Activated CD4-positive, alpha-beta T cell treated with anti-CD3 and anti-CD28 coated beads for 36 hours (primary cell): ENCODE data around the gene SLC26A8. TPM values are rescaled to one million over a fixed set of nuclear protein-coding genes. Genes with fewer than 3 reads are reported as not detected.
"Not testable (repeated sequence)": the region's sequence is repeated elsewhere in the genome, so short reads cannot be mapped to it uniquely, and the experiment has no call there.

Experiments used
- ATAC-seq: fragments of 200-7000 bp; cut with Tn5 transposase; one replicate; pipeline ENCODE4 v1.10.0; 2021; ENCODE audit warnings: mild to moderate bottlenecking, moderate library complexity
- CTCF ChIA-PET: fragments of 350-600 bp; sonication (Branson Sonifier 250); formaldehyde crosslinking; loops from one replicate; lab custom pipeline; 2021; ENCODE audit warnings: antibody characterized with exemption; lab: Charles Lee
- POLR2A ChIA-PET: fragments of 350-600 bp; sonication (Branson Sonifier 250); formaldehyde crosslinking; loops from one replicate; lab custom pipeline; 2021; ENCODE audit warnings: antibody characterized with exemption, inconsistent platforms; lab: Charles Lee
- DNase-seq: peaks from one replicate; pipeline ENCODE4 v3.0.0-alpha.2; 2020
- H3K27ac Mint-ChIP-seq: one replicate; pipeline ENCODE4 v1.8.0; 2021; ENCODE audit warnings: mixed read lengths
- H3K27me3 Mint-ChIP-seq: one replicate; pipeline ENCODE4 v1.8.0; 2021; ENCODE audit warnings: mixed read lengths
- H3K36me3 Mint-ChIP-seq: one replicate; pipeline ENCODE4 v1.8.0; 2021; ENCODE audit warnings: low read depth, mixed read lengths
- H3K4me1 Mint-ChIP-seq: one replicate; pipeline ENCODE4 v1.8.0; 2021; ENCODE audit warnings: mixed read lengths
- H3K4me3 Mint-ChIP-seq: one replicate; pipeline ENCODE4 v1.8.0; 2021; ENCODE audit warnings: mild to moderate bottlenecking, moderate library complexity, mixed read lengths
- H3K9me3 Mint-ChIP-seq: one replicate; pipeline ENCODE4 v1.8.0; 2021; ENCODE audit warnings: low read depth, mixed read lengths
- intact Hi-C, 2 experiments: fragments of 100-400 bp; cut with DNase I in 1 of 2; cut with micrococcal nuclease in 1 of 2; formaldehyde crosslinking; loops; one replicate each; pipeline versions ENCODE4 v1.14.2 to v1.15.1; 2022 to 2024; cut with DNase I, micrococcal nuclease
- total RNA-seq, 2 experiments: library from RNA; stranded (reverse); gene quantifications; one replicate each; pipeline ENCODE4 v1.2.3, GENCODE V29; 2021

Gene SLC26A8
- total RNA-seq, 2 experiments from 2014 or later: not detected

GRCh38 chr6:35911871-35912653, 112.4 kb downstream of the SLC26A8 start:
- no peak for DNase-seq
- ChIA-PET CTCF (interaction anchor here (0.6 to 1.3 kb wide), 3 partner anchors 8 to 29 kb away, joined by 3 read pairs; no protein-coding TSS in a partner anchor), POLR2A (interaction anchor here (0.6 to 0.8 kb wide), 4 partner anchors 9 to 570 kb away, joined by 3 to 7 read pairs (median 4); partner anchors contain the start of gene SRPK1)
- peaks cover 2% of the 10 kb centered on the region for H3K4me1 Mint-ChIP-seq
- H3K27ac Mint-ChIP-seq: no peak overlapping the region
- H3K9me3 Mint-ChIP-seq: peaks cover 23% of the 10 kb centered on the region
- intact Hi-C loops: no loop called here
- no peak overlapping the region for H3K4me3 Mint-ChIP-seq
- no peaks in the 10 kb centered on the region for H3K27me3 Mint-ChIP-seq
- ATAC-seq: no peak
- peaks cover 66% of the 10 kb centered on the region for H3K36me3 Mint-ChIP-seq

- ATAC-seq, H3K27me3 Mint-ChIP-seq, CTCF ChIA-PET, H3K4me3 Mint-ChIP-seq, DNase-seq, H3K27ac Mint-ChIP-seq, intact Hi-C loops: not testable (repeated sequence)
- peaks cover 12% of the 10 kb centered on the region for H3K4me1 Mint-ChIP-seq
- H3K36me3 Mint-ChIP-seq: peaks cover 70% of the 10 kb centered on the region
- POLR2A ChIA-PET: interaction anchor here (1.2 kb wide), 1 partner anchor 7 kb away, joined by 3 read pairs; no protein-coding TSS in a partner anchor
- H3K9me3 Mint-ChIP-seq: peaks cover 23% of the 10 kb centered on the region
Measured at GRCh38 chr6:35909571-35909970, 114.9 kb downstream of the SLC26A8 start.

DNA sequence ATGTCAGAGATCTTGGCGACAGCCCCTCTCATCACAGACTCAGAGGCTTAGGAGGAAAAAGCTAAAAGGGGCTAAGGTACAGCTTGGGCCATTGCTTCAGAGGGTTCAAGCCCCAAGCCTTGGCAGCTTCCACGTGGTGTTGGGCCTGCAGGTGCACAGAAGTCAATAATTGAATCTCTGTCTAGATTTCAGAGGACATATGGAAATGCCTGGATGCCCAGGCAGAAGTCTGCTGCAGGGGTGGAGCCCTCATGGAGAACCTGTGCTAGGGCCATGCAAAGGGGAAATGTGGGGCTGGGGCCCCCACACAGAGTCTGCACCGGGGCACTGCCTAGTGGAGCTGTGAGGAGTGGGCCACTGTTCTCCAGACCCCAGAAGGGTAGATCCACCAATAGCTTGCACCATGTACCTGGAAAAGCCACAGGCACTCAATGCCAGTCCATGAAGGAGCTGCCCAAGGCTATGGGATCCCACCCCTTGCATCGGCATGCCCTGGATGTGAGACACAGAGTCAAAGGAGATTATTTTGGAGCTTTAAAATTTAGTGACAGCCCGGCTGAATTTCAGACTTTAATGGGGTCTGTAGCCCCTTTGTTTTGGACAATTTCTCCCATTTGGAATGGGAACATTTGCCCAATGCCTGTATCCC, 115.6 kb downstream of the SLC26A8 start:
- peak; percentile 13 for DNase-seq
- ATAC-seq, intact Hi-C loops, H3K4me3 Mint-ChIP-seq, CTCF ChIA-PET, H3K27ac Mint-ChIP-seq, H3K27me3 Mint-ChIP-seq: not testable (repeated sequence)
- Mint-ChIP-seq H3K36me3 (peaks cover 68% of the 10 kb centered on the region), H3K4me1 (peaks cover 12% of the 10 kb centered on the region), H3K9me3 (peaks cover 23% of the 10 kb centered on the region)
- POLR2A ChIA-PET: interaction anchor here (1.2 kb wide), 1 partner anchor 8 kb away, joined by 3 read pairs; no protein-coding TSS in a partner anchor

DNA sequence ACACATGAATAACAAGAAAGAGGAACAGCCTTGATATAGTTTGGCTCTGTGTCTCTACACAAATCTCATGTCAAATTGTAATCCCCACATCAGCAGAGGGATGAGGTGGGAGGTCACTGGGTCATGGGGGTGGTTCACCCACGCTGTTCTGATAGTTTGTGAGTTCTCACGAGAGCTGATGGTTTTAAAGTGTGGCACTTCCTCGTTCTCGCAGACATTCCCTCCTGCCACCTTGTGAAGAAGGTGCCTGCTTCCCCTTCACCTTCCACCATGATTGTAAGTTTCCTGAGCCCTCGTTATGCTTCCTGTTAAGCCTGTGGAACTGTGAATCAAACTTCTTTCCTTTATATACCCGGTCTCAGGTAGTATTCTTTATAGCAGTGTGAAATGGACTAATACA, 116.7 kb downstream of the SLC26A8 start:
- ChIA-PET POLR2A (interaction anchor here (0.6 kb wide), 1 partner anchor 222 kb away, joined by 4 read pairs; no protein-coding TSS in a partner anchor), CTCF (no interaction called here)
- no peak overlapping the region for H3K27ac Mint-ChIP-seq
- H3K9me3 Mint-ChIP-seq: peaks cover 23% of the 10 kb centered on the region
- intact Hi-C loops: no loop called here
- ATAC-seq: no peak
- H3K4me3 Mint-ChIP-seq: no peak overlapping the region
- peaks cover 60% of the 10 kb centered on the region for H3K36me3 Mint-ChIP-seq
- H3K27me3 Mint-ChIP-seq: no peaks in the 10 kb centered on the region
- peaks cover 12% of the 10 kb centered on the region for H3K4me1 Mint-ChIP-seq
- no peak for DNase-seq

- no peaks in the 10 kb centered on the region for H3K27me3 Mint-ChIP-seq
- no peak overlapping the region for H3K4me3 Mint-ChIP-seq
- peaks cover 23% of the 10 kb centered on the region for H3K9me3 Mint-ChIP-seq
- H3K4me1 Mint-ChIP-seq: peaks cover 12% of the 10 kb centered on the region
- ChIA-PET POLR2A (no interaction called here), CTCF (no interaction called here)
- peaks cover 50% of the 10 kb centered on the region for H3K36me3 Mint-ChIP-seq
- ATAC-seq (no peak), DNase-seq (no peak)
- no peak overlapping the region for H3K27ac Mint-ChIP-seq
- intact Hi-C loops: no loop called here
Measured at GRCh38 chr6:35906499-35906846, 118.0 kb downstream of the SLC26A8 start.

DNA sequence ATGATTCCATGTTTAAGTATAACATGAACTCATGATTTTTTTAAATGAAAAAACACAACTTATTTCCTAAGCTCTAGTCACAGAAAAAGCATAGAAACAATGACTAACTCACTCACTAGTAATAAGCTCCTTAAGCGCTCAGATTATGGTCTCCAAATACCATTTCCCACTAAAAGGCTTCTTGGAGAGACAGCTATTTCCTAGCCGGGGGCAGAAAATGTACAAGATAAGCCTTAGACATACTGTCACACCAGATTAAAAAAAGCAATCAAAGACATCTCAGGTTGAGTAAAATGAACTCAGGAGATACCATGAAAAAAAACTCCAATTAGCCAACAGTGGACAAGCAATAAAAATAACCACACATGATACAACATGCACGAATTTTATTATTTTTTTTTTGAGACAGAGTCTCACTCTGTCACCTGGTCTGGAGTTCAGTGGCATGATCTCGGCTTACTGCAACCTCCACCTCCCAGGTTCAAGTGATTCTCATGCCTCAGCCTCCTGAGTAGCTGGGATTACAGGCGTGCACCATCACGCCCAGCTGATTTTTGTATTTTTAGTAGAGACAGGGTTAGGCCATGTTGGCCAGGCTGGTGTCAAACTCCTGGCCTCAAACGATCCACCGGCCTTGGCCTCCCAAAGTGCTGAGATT, 118.5 kb downstream of the SLC26A8 start:
- intact Hi-C loops: no loop called here
- no peak overlapping the region for H3K4me3 Mint-ChIP-seq
- CTCF ChIA-PET: no interaction called here
- H3K4me1 Mint-ChIP-seq: peaks cover 12% of the 10 kb centered on the region
- H3K36me3 Mint-ChIP-seq: peaks cover 50% of the 10 kb centered on the region
- no peaks in the 10 kb centered on the region for H3K27me3 Mint-ChIP-seq
- ATAC-seq (peak; percentile 23), DNase-seq (no peak)
- no peak overlapping the region for H3K27ac Mint-ChIP-seq
- H3K9me3 Mint-ChIP-seq: peaks cover 20% of the 10 kb centered on the region
- POLR2A ChIA-PET: interaction anchor here (0.9 kb wide), 1 partner anchor 12 kb away, joined by 3 read pairs; no protein-coding TSS in a partner anchor

DNA sequence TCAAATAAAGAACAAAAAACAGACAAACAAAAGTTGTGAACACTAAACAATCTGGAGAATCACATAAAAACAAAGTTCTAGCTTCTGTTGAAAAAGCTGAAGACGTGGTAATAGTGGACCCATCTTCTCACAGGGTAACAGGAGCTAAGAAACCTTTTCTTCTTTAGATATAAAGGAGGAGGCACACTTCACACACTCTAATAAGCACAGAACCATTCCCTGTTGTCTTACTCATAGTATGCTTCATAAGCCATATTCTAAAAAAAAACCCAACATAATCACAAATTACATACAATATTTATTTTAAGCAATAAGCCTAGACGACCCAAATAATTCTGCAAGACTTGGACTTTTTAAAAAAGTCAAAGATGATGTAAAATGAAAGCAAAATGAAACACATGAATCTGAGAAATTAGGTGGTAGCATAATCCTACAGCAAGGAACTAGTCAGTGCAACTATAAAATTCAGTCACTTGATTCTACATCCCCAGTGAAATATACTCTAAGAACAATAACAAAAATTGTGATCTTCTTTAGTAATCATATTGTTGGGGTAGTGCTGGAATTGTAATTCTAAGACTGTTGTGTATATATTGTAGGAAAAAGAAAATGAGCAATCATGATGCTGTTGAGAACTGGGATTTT, 119.2 kb downstream of the SLC26A8 start:
- H3K27ac Mint-ChIP-seq: no peak overlapping the region
- intact Hi-C loops: no loop called here
- ATAC-seq (peak; percentile 65), DNase-seq (no peak)
- no peak overlapping the region for H3K4me3 Mint-ChIP-seq
- no peaks in the 10 kb centered on the region for H3K27me3 Mint-ChIP-seq
- POLR2A ChIA-PET: interaction anchor here (0.9 kb wide), 1 partner anchor 12 kb away, joined by 3 read pairs; no protein-coding TSS in a partner anchor
- peaks cover 16% of the 10 kb centered on the region for H3K9me3 Mint-ChIP-seq
- CTCF ChIA-PET: no interaction called here
- peaks cover 49% of the 10 kb centered on the region for H3K36me3 Mint-ChIP-seq
- H3K4me1 Mint-ChIP-seq: peaks cover 12% of the 10 kb centered on the region

- Mint-ChIP-seq H3K27ac (no peak overlapping the region), H3K4me1 (peaks cover 12% of the 10 kb centered on the region), H3K36me3 (peaks cover 44% of the 10 kb centered on the region), H3K9me3 (peaks cover 7% of the 10 kb centered on the region), H3K4me3 (no peak overlapping the region), H3K27me3 (no peaks in the 10 kb centered on the region)
- intact Hi-C loops: no loop called here
- ATAC-seq (no peak), DNase-seq (no peak)
- POLR2A ChIA-PET: no interaction called here
- CTCF ChIA-PET: interaction anchor here (0.6 to 1.2 kb wide), 3 partner anchors 9 to 37 kb away, joined by 3 to 4 read pairs (median 4); no protein-coding TSS in a partner anchor
Measured at GRCh38 chr6:35903679-35904078, 120.8 kb downstream of the SLC26A8 start.

DNA sequence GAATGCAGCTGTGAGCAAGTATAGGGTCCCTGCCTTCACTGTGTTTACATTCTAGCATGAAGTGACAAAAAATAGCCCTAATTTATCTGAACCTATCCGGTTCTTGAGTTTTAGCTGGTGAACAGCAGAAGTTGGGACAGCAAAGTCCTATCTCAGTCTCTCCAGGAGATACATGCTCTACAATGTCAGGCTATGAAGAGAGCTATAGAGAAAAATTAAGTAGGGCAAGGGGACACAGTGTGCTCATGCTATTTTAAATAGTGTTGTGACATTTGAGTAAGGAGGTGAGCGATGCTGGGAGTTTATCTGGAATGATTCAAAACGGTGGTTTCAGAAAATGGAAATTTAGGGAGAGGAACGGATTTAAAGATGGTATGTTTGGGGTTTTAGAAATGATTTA, 124.0 kb downstream of the SLC26A8 start:
- ChIA-PET CTCF (interaction anchor here (0.6 to 0.9 kb wide), 2 partner anchors 11 to 24 kb away, joined by 3 read pairs; no protein-coding TSS in a partner anchor), POLR2A (no interaction called here)
- no peaks in the 10 kb centered on the region for H3K27me3 Mint-ChIP-seq
- peaks cover 12% of the 10 kb centered on the region for H3K4me1 Mint-ChIP-seq
- H3K36me3 Mint-ChIP-seq: peaks cover 42% of the 10 kb centered on the region
- H3K4me3 Mint-ChIP-seq: no peak overlapping the region
- H3K9me3 Mint-ChIP-seq: no peaks in the 10 kb centered on the region
- intact Hi-C loops: no loop called here
- ATAC-seq: no peak
- no peak overlapping the region for H3K27ac Mint-ChIP-seq
- no peak for DNase-seq

DNA sequence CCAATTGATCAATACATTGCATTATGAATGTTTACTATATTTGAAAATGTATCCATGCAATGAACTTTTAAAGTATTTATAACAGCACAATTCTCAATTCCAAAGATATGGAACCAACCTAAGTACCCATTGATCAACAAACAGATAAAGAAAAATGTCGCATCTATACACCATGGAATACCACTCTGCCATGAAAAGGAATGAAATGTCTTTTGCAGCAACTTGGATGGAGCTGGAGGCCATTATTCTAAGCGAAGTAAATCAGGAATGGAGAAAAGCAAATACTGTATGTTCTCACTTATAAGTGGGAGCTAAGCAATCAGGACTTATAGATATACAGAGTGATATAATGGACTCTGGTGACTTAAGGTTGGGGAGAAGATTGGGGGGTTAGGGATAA, 126.4 kb downstream of the SLC26A8 start:
- intact Hi-C loops: no loop called here
- CTCF ChIA-PET: interaction anchor here (1.1 kb wide), 1 partner anchor 11 kb away, joined by 3 read pairs; no protein-coding TSS in a partner anchor
- Mint-ChIP-seq H3K4me3 (no peak overlapping the region), H3K36me3 (peaks cover 38% of the 10 kb centered on the region), H3K27me3 (no peaks in the 10 kb centered on the region), H3K9me3 (no peaks in the 10 kb centered on the region), H3K4me1 (peaks cover 14% of the 10 kb centered on the region), H3K27ac (no peak overlapping the region)
- POLR2A ChIA-PET: no interaction called here
- no peak for ATAC-seq
- DNase-seq: no peak

DNA sequence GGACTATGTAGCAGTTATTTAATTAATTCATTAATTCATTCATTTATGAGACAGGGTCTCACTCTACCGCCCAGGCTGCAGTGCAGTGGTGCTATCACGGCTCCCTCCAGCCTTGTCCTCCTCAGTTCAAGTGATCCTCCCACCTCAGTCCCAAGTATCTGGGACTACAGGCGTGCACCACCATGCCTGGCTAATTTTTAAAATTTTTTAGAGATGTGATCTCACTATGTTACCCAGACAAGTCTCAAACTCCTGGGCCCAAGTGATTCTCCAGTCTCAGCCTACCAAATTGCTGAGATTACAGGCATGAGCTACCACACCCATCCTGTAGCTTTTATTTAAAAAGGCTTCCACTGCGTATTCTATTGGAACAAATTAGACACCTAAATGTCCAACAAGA, 127.0 kb downstream of the SLC26A8 start:
- no peak for ATAC-seq
- CTCF ChIA-PET: interaction anchor here (1.1 kb wide), 1 partner anchor 11 kb away, joined by 3 read pairs; no protein-coding TSS in a partner anchor
- H3K36me3 Mint-ChIP-seq: peaks cover 41% of the 10 kb centered on the region

More for the DNA sequence above, 127.0 kb downstream of the SLC26A8 start:
- peaks cover 14% of the 10 kb centered on the region for H3K4me1 Mint-ChIP-seq
- no peak for DNase-seq
- H3K27me3 Mint-ChIP-seq: no peaks in the 10 kb centered on the region
- no peak overlapping the region for H3K27ac Mint-ChIP-seq
- intact Hi-C loops: no loop called here
- no peak overlapping the region for H3K4me3 Mint-ChIP-seq
- POLR2A ChIA-PET: no interaction called here
- no peaks in the 10 kb centered on the region for H3K9me3 Mint-ChIP-seq
